GM12865 (cell line): Measurements from ENCODE around the gene OGDHL.

Source experiments
- DNase-seq: peaks from one replicate; pipeline ENCODE4 v3.0.0; 2010; ENCODE audit warnings: low read depth
- H3K4me3 ChIP-seq: 2 replicates; pipeline ENCODE4 v1.5.1; 2011; ENCODE audit warnings: mild to moderate bottlenecking, low read depth, low read length, control low read depth
- CTCF ChIP-seq: IDR thresholded peaks from 2 replicates; pipeline ENCODE4 v1.5.1; 2011; ENCODE audit warnings: low read length, control low read depth, low read depth, inconsistent platforms; ENCODE audit not compliant: insufficient read depth; ENCODE audit errors: missing control alignments

OGDHL gene

GRCh38 chr10:49750546-49750945 lies 11.6 kb downstream of the OGDHL start:
- H3K4me3 ChIP-seq = no peak overlapping the region
- TF ChIP-seq CTCF = no peak
- no peak for DNase-seq

DNA sequence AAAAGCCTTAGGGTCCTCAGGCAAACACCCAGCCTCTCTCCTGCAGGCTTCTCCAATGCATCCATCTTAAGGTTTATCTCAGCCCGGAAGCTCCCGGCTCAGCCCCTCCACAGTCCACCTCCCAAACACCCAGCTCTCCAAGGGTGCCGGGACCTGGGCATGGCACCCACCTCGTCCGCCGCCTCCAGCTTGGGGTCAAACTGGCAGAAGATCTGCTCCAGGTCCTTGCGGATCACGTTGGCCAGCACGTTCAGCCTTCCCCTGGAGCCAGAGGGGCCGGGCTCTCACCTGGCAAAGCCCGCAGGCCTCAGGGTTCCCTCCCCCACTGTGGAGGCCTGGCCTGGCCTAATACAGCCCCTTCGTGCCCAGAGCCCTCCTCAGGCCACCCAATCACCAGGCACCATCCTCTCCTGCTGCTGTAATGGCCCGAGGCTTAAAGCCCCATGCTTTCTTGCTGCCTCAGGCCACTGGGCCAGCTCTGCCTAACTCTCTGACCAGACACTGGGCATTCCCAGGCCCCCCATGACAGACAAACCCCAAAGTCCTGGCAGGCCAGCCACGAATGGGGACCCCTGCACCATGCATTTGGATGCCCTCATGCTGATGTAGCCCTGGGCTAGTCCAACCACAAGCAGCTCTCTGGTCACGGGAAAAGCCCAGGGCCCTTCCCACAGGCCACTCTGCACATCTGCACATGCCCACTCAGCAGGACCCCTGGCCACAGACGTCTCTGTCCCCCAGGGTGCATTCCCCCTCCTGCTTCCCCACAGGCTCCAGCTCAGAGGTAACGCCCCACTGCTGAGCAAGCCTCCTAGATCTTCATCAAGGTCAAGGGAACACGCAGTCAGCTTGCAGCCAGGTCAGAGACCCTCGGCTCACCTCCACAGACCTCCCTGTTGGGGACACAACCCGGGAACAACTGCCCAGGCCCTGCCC lies 12.3 kb downstream of the OGDHL start:
- H3K4me3 ChIP-seq = no peak overlapping the region
- TF ChIP-seq CTCF = no peak
- no peak for DNase-seq

- no peak for DNase-seq
- TF ChIP-seq CTCF = no peak
- H3K4me3 ChIP-seq = no peak overlapping the region
Observed at GRCh38 chr10:49749144-49749543, 13.0 kb downstream of the OGDHL start.

- TF ChIP-seq CTCF = no peak
- H3K4me3 ChIP-seq = no peak overlapping the region
- DNase-seq = no peak
Observed at GRCh38 chr10:49748006-49748405, 14.1 kb downstream of the OGDHL start.

DNA sequence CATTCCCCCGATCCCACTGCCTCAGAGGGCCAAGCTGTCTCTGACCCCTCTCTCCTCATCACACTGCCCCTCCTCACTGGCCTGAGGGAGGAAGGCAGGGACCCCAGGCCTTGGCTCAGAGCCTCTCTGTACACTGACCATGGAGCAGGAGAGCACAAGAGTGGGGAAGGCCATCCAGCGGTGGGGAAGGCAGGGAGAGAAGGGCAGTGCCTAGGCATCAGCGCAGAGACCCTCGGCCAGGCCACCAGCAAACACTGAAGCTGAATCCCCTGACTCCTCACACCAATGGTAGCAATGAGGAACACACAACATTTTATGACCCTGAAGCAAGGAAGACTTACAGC lies 14.8 kb downstream of the OGDHL start:
- DNase-seq = no peak
- H3K4me3 ChIP-seq = no peak overlapping the region
- no peak for TF ChIP-seq CTCF

DNA sequence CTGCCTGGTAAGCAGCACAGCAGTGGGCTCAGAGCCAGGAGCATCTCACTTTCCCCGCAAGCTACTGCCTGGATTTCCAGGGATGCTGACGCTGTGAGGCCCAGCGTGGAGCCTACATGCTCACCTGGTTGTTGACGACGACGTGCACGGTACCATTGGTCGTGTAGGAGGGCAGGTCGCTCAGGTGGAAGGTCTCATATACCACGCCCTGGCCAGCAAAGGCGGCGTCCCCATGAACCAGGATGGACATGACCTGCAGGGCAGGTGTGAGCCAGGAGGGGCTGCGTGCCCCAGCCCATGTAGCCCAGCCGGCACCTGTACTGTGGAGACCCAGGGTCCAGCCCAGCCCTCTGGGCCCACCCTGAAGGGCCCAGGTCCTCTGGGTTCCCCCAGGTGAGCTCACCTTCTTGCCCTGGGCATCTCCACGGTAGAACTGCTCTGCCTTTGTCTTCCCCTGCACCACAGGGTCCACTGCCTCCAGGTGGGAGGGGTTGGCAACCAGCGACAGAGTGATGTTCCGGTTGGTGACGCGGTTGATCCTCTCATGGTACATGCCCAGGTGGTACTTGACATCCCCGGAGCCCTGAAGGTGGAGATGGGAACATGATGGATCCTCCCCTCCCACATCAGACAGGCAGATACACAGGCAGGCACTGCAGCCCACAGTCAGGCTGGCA lies 15.4 kb downstream of the OGDHL start:
- TF ChIP-seq CTCF = no peak
- no peak for DNase-seq
- H3K4me3 ChIP-seq = no peak overlapping the region
